MM.1S (cell line): ENCODE measurements around the gene FFAR4.

ENCODE experiments used
- DNase-seq: peaks from one replicate; pipeline ENCODE4 v3.0.0-alpha.2; 2015
- H2AFZ ChIP-seq: fragments of 300-600 bp; sonication (generic); 2 replicates; pipeline ENCODE4 v1.6.0; 2016; ENCODE audit warnings: antibody characterized with exemption, low read length
- H3F3A ChIP-seq: fragments of 300-600 bp; sonication (generic); 2 replicates; pipeline ENCODE4 v1.6.1; 2016; ENCODE audit warnings: mild to moderate bottlenecking, antibody characterized with exemption, low read length, moderate library complexity, mixed read lengths; ENCODE audit not compliant: insufficient read depth
- H3K27ac ChIP-seq: fragments of 300-600 bp; sonication (generic); 2 replicates; pipeline ENCODE4 v1.5.1; 2016; ENCODE audit warnings: mild to moderate bottlenecking, low read length
- H3K27me3 ChIP-seq: fragments of 300-600 bp; sonication (generic); replicated peaks from 2 replicates; pipeline ENCODE4 v1.6.0; 2016; ENCODE audit warnings: low read length; ENCODE audit not compliant: insufficient read depth
- H3K36me3 ChIP-seq: fragments of 300-600 bp; sonication (generic); replicated peaks from 2 replicates; pipeline ENCODE4 v1.6.1; 2016; ENCODE audit warnings: mild to moderate bottlenecking, low read length, mixed read lengths; ENCODE audit not compliant: insufficient read depth
- H3K4me1 ChIP-seq: fragments of 300-600 bp; sonication (generic); 2 replicates; pipeline ENCODE4 v1.6.1; 2016; ENCODE audit warnings: low read length, mixed read lengths
- H3K4me2 ChIP-seq: fragments of 300-600 bp; sonication (generic); 2 replicates; pipeline ENCODE4 v1.6.0; 2016; ENCODE audit warnings: low read depth, low read length
- H3K4me3 ChIP-seq: fragments of 300-600 bp; sonication (generic); 2 replicates; pipeline ENCODE4 v1.5.1; 2016; ENCODE audit warnings: low read length, mixed read lengths
- H3K79me2 ChIP-seq: fragments of 300-600 bp; sonication (generic); 2 replicates; pipeline ENCODE4 v1.6.1; 2016; ENCODE audit warnings: mixed run types, low read length, mixed read lengths
- H3K9ac ChIP-seq: fragments of 300-600 bp; sonication (generic); 2 replicates; pipeline ENCODE4 v1.6.1; 2016; ENCODE audit warnings: low read length, mixed read lengths
- H3K9me2 ChIP-seq: fragments of 300-600 bp; sonication (generic); replicated peaks from 2 replicates; pipeline ENCODE4 v1.6.1; 2016; ENCODE audit warnings: mild to moderate bottlenecking, low read length, mixed read lengths; ENCODE audit not compliant: insufficient read depth
- H3K9me3 ChIP-seq: fragments of 300-600 bp; sonication (generic); replicated peaks from 2 replicates; pipeline ENCODE4 v1.6.1; 2016; ENCODE audit warnings: mild to moderate bottlenecking, low read length, mixed read lengths; ENCODE audit not compliant: insufficient read depth
- H4K20me1 ChIP-seq: fragments of 300-600 bp; sonication (generic); 2 replicates; pipeline ENCODE4 v1.6.1; 2016; ENCODE audit warnings: mild to moderate bottlenecking, low read length, moderate library complexity, mixed read lengths; ENCODE audit not compliant: insufficient read depth
- EZH2 ChIP-seq: fragments of 300-600 bp; sonication (generic); optimal IDR thresholded peaks from 2 replicates; pipeline ENCODE3; 2017; ENCODE audit warnings: low read depth, mild to moderate bottlenecking, antibody characterized with exemption, low read length, mixed read lengths
- EZH2phosphoT487 ChIP-seq: fragments of 300-600 bp; sonication (generic); IDR thresholded peaks from 2 replicates; pipeline ENCODE4 v1.6.1; 2018; ENCODE audit warnings: antibody characterized with exemption, low read length
- TF ChIP-seq, protein P1 (sequence below): fragments of 300-600 bp; sonication (generic); IDR thresholded peaks from 2 replicates; pipeline ENCODE4 v1.5.1; 2016; ENCODE audit warnings: antibody characterized with exemption, low read length, mixed read lengths

Gene FFAR4

DNA sequence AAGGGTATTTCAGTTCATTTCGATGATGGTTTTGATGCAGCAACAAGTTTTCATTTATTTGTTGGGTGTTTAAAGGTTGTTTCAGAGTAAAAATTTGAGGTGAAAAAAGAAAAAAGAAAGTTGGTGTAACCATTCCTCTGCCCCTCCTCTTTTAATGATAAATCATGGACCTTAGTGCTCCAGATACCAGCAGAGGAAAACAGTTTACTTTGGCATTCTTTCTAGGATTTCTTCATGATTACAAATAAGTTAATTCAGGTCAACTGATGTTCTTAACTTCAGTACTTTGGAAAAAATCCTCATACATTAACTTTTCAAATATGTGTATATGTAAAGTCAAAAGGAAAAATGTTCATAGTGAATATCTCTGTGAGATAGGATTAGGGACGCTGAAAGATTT is 36.6 kb downstream of the FFAR4 start:
- Histone ChIP-seq H3K9me2 (no peaks in the 10 kb centered on the region), H3K4me2 (no peak overlapping the region), H3K9me3 (no peaks in the 10 kb centered on the region), H3K9ac (no peak overlapping the region), H3K79me2 (no peaks in the 10 kb centered on the region), H3K4me3 (no peak overlapping the region), H3K27me3 (0 out of 2 replicates have a peak, but pooled peaks cover 5% of the 10 kb centered on the region), H3K36me3 (no peaks in the 10 kb centered on the region), H4K20me1 (no peaks in the 10 kb centered on the region), H2AFZ (no peak overlapping the region), H3K4me1 (no peaks in the 10 kb centered on the region), H3K27ac (no peak overlapping the region), H3F3A (no peaks in the 10 kb centered on the region)
- DNase-seq = no peak
- TF ChIP-seq EZH2phosphoT487 (no peak), EZH2 (no peak)
- TF ChIP-seq, protein P1, sequence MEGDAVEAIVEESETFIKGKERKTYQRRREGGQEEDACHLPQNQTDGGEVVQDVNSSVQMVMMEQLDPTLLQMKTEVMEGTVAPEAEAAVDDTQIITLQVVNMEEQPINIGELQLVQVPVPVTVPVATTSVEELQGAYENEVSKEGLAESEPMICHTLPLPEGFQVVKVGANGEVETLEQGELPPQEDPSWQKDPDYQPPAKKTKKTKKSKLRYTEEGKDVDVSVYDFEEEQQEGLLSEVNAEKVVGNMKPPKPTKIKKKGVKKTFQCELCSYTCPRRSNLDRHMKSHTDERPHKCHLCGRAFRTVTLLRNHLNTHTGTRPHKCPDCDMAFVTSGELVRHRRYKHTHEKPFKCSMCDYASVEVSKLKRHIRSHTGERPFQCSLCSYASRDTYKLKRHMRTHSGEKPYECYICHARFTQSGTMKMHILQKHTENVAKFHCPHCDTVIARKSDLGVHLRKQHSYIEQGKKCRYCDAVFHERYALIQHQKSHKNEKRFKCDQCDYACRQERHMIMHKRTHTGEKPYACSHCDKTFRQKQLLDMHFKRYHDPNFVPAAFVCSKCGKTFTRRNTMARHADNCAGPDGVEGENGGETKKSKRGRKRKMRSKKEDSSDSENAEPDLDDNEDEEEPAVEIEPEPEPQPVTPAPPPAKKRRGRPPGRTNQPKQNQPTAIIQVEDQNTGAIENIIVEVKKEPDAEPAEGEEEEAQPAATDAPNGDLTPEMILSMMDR = no peak

GRCh38 chr10:93604146-93604545 is 37.7 kb downstream of the FFAR4 start:
- Histone ChIP-seq H3K9me3 (no peaks in the 10 kb centered on the region), H3K36me3 (no peaks in the 10 kb centered on the region), H4K20me1 (no peaks in the 10 kb centered on the region), H3K27ac (no peak overlapping the region), H2AFZ (no peak overlapping the region), H3K9ac (no peak overlapping the region), H3K9me2 (no peaks in the 10 kb centered on the region), H3K79me2 (no peaks in the 10 kb centered on the region), H3K27me3 (0 out of 2 replicates have a peak, but pooled peaks cover 5% of the 10 kb centered on the region), H3K4me2 (no peak overlapping the region), H3F3A (no peaks in the 10 kb centered on the region), H3K4me1 (no peaks in the 10 kb centered on the region), H3K4me3 (no peak overlapping the region)
- no peak for TF ChIP-seq EZH2phosphoT487
- TF ChIP-seq EZH2 = no peak
- TF ChIP-seq, protein P1 = no peak
- DNase-seq = no peak

DNA sequence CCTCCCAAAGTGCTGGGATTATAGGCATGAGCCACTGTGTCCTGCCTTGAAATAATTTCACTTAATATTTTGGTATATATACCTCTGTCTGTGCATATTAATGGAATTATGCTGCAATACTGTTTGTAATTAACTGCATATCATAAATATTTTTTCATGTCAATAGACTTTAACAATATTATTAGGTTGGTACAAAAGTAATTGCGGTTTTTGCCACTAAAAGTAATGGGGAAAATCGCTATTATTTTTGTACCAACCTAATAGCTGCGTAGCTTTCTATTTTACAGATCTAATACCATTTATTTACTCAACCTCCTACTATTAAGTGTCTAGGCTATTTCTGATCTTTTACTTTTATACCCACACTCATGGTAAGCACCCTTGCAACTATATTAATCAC is 42.0 kb downstream of the FFAR4 start:
- no peaks in the 10 kb centered on the region for H3K4me1 ChIP-seq
- H3K9me3 ChIP-seq = no peaks in the 10 kb centered on the region
- TF ChIP-seq, protein P1 = no peak
- no peak for TF ChIP-seq EZH2phosphoT487
- TF ChIP-seq EZH2 = no peak
- DNase-seq = no peak
- no peak overlapping the region for H3K4me3 ChIP-seq
- H2AFZ ChIP-seq = no peak overlapping the region
- no peaks in the 10 kb centered on the region for H3K79me2 ChIP-seq
- no peaks in the 10 kb centered on the region for H4K20me1 ChIP-seq
- no peaks in the 10 kb centered on the region for H3K27me3 ChIP-seq
- no peak overlapping the region for H3K4me2 ChIP-seq
- H3K36me3 ChIP-seq = no peaks in the 10 kb centered on the region
- H3K9ac ChIP-seq = no peak overlapping the region
- H3K9me2 ChIP-seq = no peaks in the 10 kb centered on the region
- no peaks in the 10 kb centered on the region for H3F3A ChIP-seq
- H3K27ac ChIP-seq = no peak overlapping the region
